SH-SY5Y (cell line): ENCODE results near the gene IER2.

Experiments used
- GATA2 ChIP-seq: IDR thresholded peaks from 2 replicates; pipeline ENCODE4 v1.6.1; 2011; ENCODE audit warnings: mild to moderate bottlenecking, low read depth, low read length
- GATA3 ChIP-seq: IDR thresholded peaks from 2 replicates; pipeline ENCODE4 v1.6.1; 2011; ENCODE audit warnings: low read depth, mild to moderate bottlenecking, low read length, moderate library complexity

- TF ChIP-seq GATA2, result no peak
- no peak for TF ChIP-seq GATA3
Measured at GRCh38 chr19:13133241-13133870, 16.9 kb upstream of the IER2 start.
